Stimulated activated CD8-positive, alpha-beta memory T cell treated with anti-CD3 and anti-CD28 coated beads, Interleukin-7, amount 100 ng/mL, for 4 hours (primary cell): Measurements from ENCODE around the gene UBE3C.
A peak's percentile ranks its signal among the peaks of the same experiment; 100 is the strongest.
"Not testable (repeated sequence)": the region's sequence is repeated elsewhere in the genome, so short reads cannot be mapped to it uniquely, and the experiment has no call there.

Source experiments
- DNase-seq, 2 donors: peaks; one replicate each; pipeline ENCODE4 v3.0.0-alpha.2; 2020; ENCODE audit warnings: low read depth in 2 of 2

Gene UBE3C

GRCh38 chr7:157130849-157131248 is 7.9 kb upstream of the UBE3C start:
- not testable (repeated sequence) for DNase-seq

- DNase-seq = no peak
These were observed 5.9 kb upstream of the UBE3C start for GRCh38 chr7:157132796-157133195.

- no peak for DNase-seq
These were observed 5.4 kb upstream of the UBE3C start for GRCh38 chr7:157133304-157133703.

GRCh38 chr7:157136372-157136771 is 2.4 kb upstream of the UBE3C start:
- no peak for DNase-seq

- no peak for DNase-seq
These were observed 664 bp upstream of the UBE3C start for GRCh38 chr7:157138101-157138423.

GRCh38 chr7:157139111-157139809 is 534 bp downstream of the UBE3C start:
- DNase-seq = peak; percentile 25 to 60

GRCh38 chr7:157139810-157140510 is 1.2 kb downstream of the UBE3C start:
- DNase-seq = no peak

GRCh38 chr7:157140511-157140905 is 1.8 kb downstream of the UBE3C start:
- DNase-seq = no peak

GRCh38 chr7:157141525-157142060 is 2.9 kb downstream of the UBE3C start:
- DNase-seq = no peak

GRCh38 chr7:157143788-157144187 is 5.1 kb downstream of the UBE3C start:
- DNase-seq = no peak

- DNase-seq = no peak
These were observed 10.6 kb downstream of the UBE3C start for GRCh38 chr7:157149317-157149716.

GRCh38 chr7:157150882-157151281 is 12.2 kb downstream of the UBE3C start:
- DNase-seq = no peak

GRCh38 chr7:157151626-157152339 is 13.1 kb downstream of the UBE3C start:
- no peak for DNase-seq

GRCh38 chr7:157152391-157152937 is 13.7 kb downstream of the UBE3C start:
- no peak for DNase-seq

- DNase-seq = no peak
These were observed 14.5 kb downstream of the UBE3C start for GRCh38 chr7:157153260-157153659.

- no peak for DNase-seq
These were observed 17.2 kb downstream of the UBE3C start for GRCh38 chr7:157155959-157156358.

- no peak for DNase-seq
These were observed 19.7 kb downstream of the UBE3C start for GRCh38 chr7:157158400-157158799.

GRCh38 chr7:157159537-157159936 is 20.8 kb downstream of the UBE3C start:
- DNase-seq = not testable (repeated sequence)

- no peak for DNase-seq
These were observed 21.7 kb downstream of the UBE3C start for GRCh38 chr7:157160433-157160832.

- DNase-seq = no peak
These were observed 27.3 kb downstream of the UBE3C start for GRCh38 chr7:157165987-157166386.

GRCh38 chr7:157168571-157168970 is 29.8 kb downstream of the UBE3C start:
- no peak for DNase-seq

- no peak for DNase-seq
These were observed 38.0 kb downstream of the UBE3C start for GRCh38 chr7:157176771-157177170.
